GM12878 (cell line): ENCODE data around the gene SETD4. TPM values are rescaled to one million over a fixed set of nuclear protein-coding genes. Genes with fewer than 3 reads are reported as not detected.

Experiments
- ATAC-seq: fragments of 200-7000 bp; cut with Tn5 transposase; 3 replicates; pipeline ENCODE4 v1.9.1; 2020; ENCODE audit warnings: mild to moderate bottlenecking, moderate library complexity
- BruUV-seq: library from RNA; stranded (reverse); fragments of 400-500 nt; replicated peaks from 2 replicates; lab custom pipeline; 2021; lab: Mats Ljungman, UMichigan
- CTCF ChIA-PET: fragments of 300-600 bp; sonication (Branson Sonifier 250); formaldehyde crosslinking; extraction: SDS; loops from one replicate; lab custom pipeline; 2021; ENCODE audit warnings: inconsistent platforms; lab: Yijun Ruan, JAX
- POLR2A ChIA-PET: fragments of 350-600 bp; formaldehyde crosslinking; extraction: SDS; loops from one replicate; lab custom pipeline; 2021; ENCODE audit warnings: inconsistent platforms; lab: Charles Lee
- RAD21 ChIA-PET: fragments of 300-600 bp; sonication (Branson Sonifier 250); formaldehyde crosslinking; loops from one replicate; lab custom pipeline; 2023; ENCODE audit warnings: antibody characterized with exemption; ENCODE audit not compliant: unreplicated experiment; lab: Charles Lee
- SMC1A ChIA-PET: fragments of 300-600 bp; sonication (Branson Sonifier 250); formaldehyde crosslinking; loops from one replicate; lab custom pipeline; 2023; ENCODE audit not compliant: unreplicated experiment, uncharacterized antibody; lab: Charles Lee
- DNase-seq: peaks from one replicate; pipeline ENCODE4 v3.0.0-alpha.2; 2011; ENCODE audit warnings: low read depth, low spot score
- FAIRE-seq: peaks from 3 replicates; lab custom pipeline; 2011; peaks lifted over from hg19 to GRCh38; lab: Jason Lieb, UNC
- H2AFZ ChIP-seq: 2 replicates; pipeline ENCODE4 v1.6.0; 2011; ENCODE audit warnings: low read depth, low read length, control low read depth; ENCODE audit not compliant: control insufficient read depth
- H3K27ac ChIP-seq: 2 replicates; pipeline ENCODE4 v1.5.1; 2011; ENCODE audit warnings: control low read depth; ENCODE audit not compliant: control insufficient read depth, insufficient read depth
- H3K27me3 ChIP-seq, 2 experiments: replicated peaks in 1 of 2; 2 replicates each; pipeline versions ENCODE4 v1.6.0 to v1.6.1; 2011; ENCODE audit warnings: low read length in 1 of 2; ENCODE audit not compliant: control insufficient read depth in 2 of 2, insufficient read depth in 2 of 2
- H3K36me3 ChIP-seq, 2 experiments: 2 replicates each; pipeline ENCODE4 v1.5.1; 2011; ENCODE audit warnings: low read length in 1 of 2; ENCODE audit not compliant: control insufficient read depth in 2 of 2, insufficient read depth in 2 of 2
- H3K4me1 ChIP-seq: 2 replicates; pipeline ENCODE4 v1.6.1; 2011; ENCODE audit warnings: mild to moderate bottlenecking, low read length, moderate library complexity, mixed read lengths; ENCODE audit not compliant: control insufficient read depth, insufficient read depth
- H3K4me2 ChIP-seq: 2 replicates; pipeline ENCODE4 v1.6.0; 2011; ENCODE audit warnings: control low read depth; ENCODE audit not compliant: control insufficient read depth, insufficient read depth
- H3K4me3 ChIP-seq: fragments of 200-600 bp; sonication (generic); 2 replicates; pipeline ENCODE4 v1.5.1; 2016
- H3K79me2 ChIP-seq: 2 replicates; pipeline ENCODE4 v1.6.0; 2011; ENCODE audit warnings: low read length; ENCODE audit not compliant: control insufficient read depth, insufficient read depth
- H3K9ac ChIP-seq: 2 replicates; pipeline ENCODE4 v1.8.0; 2011; ENCODE audit warnings: low read length, control low read depth, mixed read lengths; ENCODE audit not compliant: control insufficient read depth, insufficient read depth
- H3K9me3 ChIP-seq: replicated peaks from 3 replicates; pipeline ENCODE4 v1.5.1; 2011; ENCODE audit warnings: mild to moderate bottlenecking, low read length; ENCODE audit not compliant: control insufficient read depth, insufficient read depth
- H4K20me1 ChIP-seq: 2 replicates; pipeline ENCODE4 v1.6.0; 2011; ENCODE audit not compliant: control insufficient read depth, insufficient read depth
- CREM ChIP-seq: IDR thresholded peaks from 2 replicates; pipeline ENCODE4 v1.6.1; 2014; ENCODE audit warnings: antibody characterized with exemption, low read depth
- CTCF ChIP-seq, 3 experiments: IDR thresholded peaks in 2 of 3; conservative IDR thresholded peaks in 1 of 3; 2 replicates each; pipeline ENCODE4 v1.5.1; 2011; ENCODE audit warnings: low read depth in 3 of 3, low read length in 3 of 3, mild to moderate bottlenecking in 3 of 3, control low read depth in 2 of 3, moderate library complexity in 2 of 3, inconsistent platforms in 1 of 3, mixed read lengths in 1 of 3; ENCODE audit not compliant: control insufficient read depth in 2 of 3, insufficient read depth in 1 of 3; ENCODE audit errors: extremely low read depth in 1 of 3
- DPF2 ChIP-seq: fragments of 450-650 bp; IDR thresholded peaks from 2 replicates; pipeline ENCODE4 v1.6.1; 2017; ENCODE audit warnings: mild to moderate bottlenecking
- FOS ChIP-seq: IDR thresholded peaks from 3 replicates; pipeline ENCODE4 v1.6.1; 2011; ENCODE audit warnings: borderline replicate concordance; ENCODE audit not compliant: insufficient read length; ENCODE audit errors: extremely low read depth
- FOXM1 ChIP-seq: IDR thresholded peaks from 2 replicates; pipeline ENCODE4 v1.6.1; 2012; ENCODE audit warnings: low read depth, mild to moderate bottlenecking, inconsistent platforms, low read length, moderate library complexity
- IRF4 ChIP-seq: IDR thresholded peaks from 2 replicates; pipeline ENCODE4 v1.6.1; 2011; ENCODE audit warnings: low read depth, low read length
- JUNB ChIP-seq: IDR thresholded peaks from 2 replicates; pipeline ENCODE4 v1.6.1; 2016; ENCODE audit warnings: antibody characterized with exemption, mild to moderate bottlenecking
- MEF2B ChIP-seq: fragments of 450-650 bp; IDR thresholded peaks from 2 replicates; pipeline ENCODE4 v1.6.1; 2018; ENCODE audit warnings: mild to moderate bottlenecking, moderate library complexity; ENCODE audit not compliant: partially characterized antibody, poor library complexity, severe bottlenecking
- POLR2AphosphoS5 ChIP-seq: IDR thresholded peaks from 2 replicates; pipeline ENCODE4 v1.6.1; 2011; ENCODE audit warnings: mild to moderate bottlenecking, low read length, inconsistent platforms
- RAD21 ChIP-seq: IDR thresholded peaks from 2 replicates; pipeline ENCODE4 v1.6.1; 2011; ENCODE audit warnings: mild to moderate bottlenecking, low read depth, low read length, moderate library complexity; ENCODE audit not compliant: insufficient read depth
- SUZ12 ChIP-seq: fragments of 200-600 bp; sonication (generic); IDR thresholded peaks from one replicate; pipeline ENCODE4 v1.6.1; 2018; ENCODE audit warnings: antibody characterized with exemption, mild to moderate bottlenecking; ENCODE audit not compliant: unreplicated experiment
- WGBS: methylation state at CpG from one replicate; pipeline ENCODE4 v1.1.6; 2016; ENCODE audit warnings: low lambda C conversion rate; ENCODE audit not compliant: insufficient replicate concordance, insufficient coverage; ENCODE audit errors: missing lambda C conversion rate; 5-methylcytosine and 5-hydroxymethylcytosine counted together
- in situ Hi-C: fragments of 300-500 bp; cut with MboI; formaldehyde crosslinking; loops from 9 replicates; pipeline ENCODE4 v1.14.3; 2018; ENCODE audit warnings: mixed read lengths
- intact Hi-C: fragments of 100-400 bp; cut with micrococcal nuclease; formaldehyde crosslinking; loops from one replicate; pipeline ENCODE4 v1.14.2; 2022; ENCODE audit not compliant: unreplicated experiment
- polyA plus RNA-seq, 11 experiments: library from polyadenylated mRNA; depleted of rRNA in 4 of 11; unstranded in 6 of 11; stranded (reverse) in 5 of 11; fragments of >200 nt; fragmentation: Nextera tagmentation in 4 of 11; fragmentation: Illumina TruSeq in 1 of 11; extraction: Ambion mirVana in 4 of 11; extraction: Trizol in 1 of 11; gene quantifications; 1 replicate in 1 of 11; 2 replicates in 10 of 11; pipeline versions ENCODE4 v1.2.1 to v1.2.3, GENCODE V29; 2011 to 2016; ENCODE audit warnings: inconsistent platforms in 2 of 11, missing spikeins in 2 of 11, low read depth in 1 of 11
- total RNA-seq, 4 experiments: library from RNA; depleted of rRNA in 3 of 4; stranded (reverse); fragments of >200 nt in 3 of 4; fragmentation: Illumina TruSeq in 1 of 4; extraction: Trizol in 1 of 4; gene quantifications; 2 replicates each; pipeline versions ENCODE4 v1.2.1 to v1.2.3, GENCODE V29; 2013 to 2021

Gene SETD4
- total and polyA plus RNA-seq, 10 of the 15 experiments (the other 5 are each of a cell fraction or from before 2014, with no cell fraction given): 10.3 to 37.0 (median 18.6) TPM

GRCh38 chr21:36105327-36105842 lies 45.1 kb upstream of the SETD4 start (continued):
- TF ChIP-seq MEF2B: no peak
- no peak for TF ChIP-seq SUZ12
- no peak for TF ChIP-seq CTCF (IDR thresholded peaks at IDR 0.05 in 2 of 3, conservative IDR thresholded peaks at IDR 0.05 in 1 of 3; ENCODE audit: control insufficient read depth in 2 of 3, extremely low read depth in 1 of 3, insufficient read depth in 1 of 3, low read depth in 3 of 3, low read length in 3 of 3)
- TF ChIP-seq IRF4: no peak
- no peak for TF ChIP-seq FOS

- DNase-seq (no peak), ATAC-seq (peak; percentile 61), FAIRE-seq (no peak)
- ChIA-PET POLR2A (no interaction called here), CTCF (interaction anchor here (0.7 to 2.2 kb wide), 6 partner anchors 8 to 46 kb away, joined by 3 to 11 read pairs (median 5); partner anchors contain the start of gene SETD4), SMC1A (interaction anchor here (0.6 to 1.5 kb wide), 3 partner anchors 11 to 57 kb away, joined by 3 to 6 read pairs (median 3); no protein-coding TSS in a partner anchor), RAD21 (interaction anchor here (1.0 kb wide), 1 partner anchor 44 kb away, joined by 3 read pairs; the partner anchor contains the start of gene SETD4)
- BruUV-seq: no TSS peak
- 47% methylated on average over 25 of the region's 29 CpGs for WGBS
- no peaks in the 10 kb centered on the region for H4K20me1 ChIP-seq
- peaks cover 4% of the 10 kb centered on the region; the same call in 1 of the 2 replicates for H3K4me1 ChIP-seq
- H3K27me3 ChIP-seq: peaks cover 0 to 5% of the 10 kb centered on the region in 2 experiments; a peak in 2 of 4 replicates
- no peak overlapping the region for H3K4me3 ChIP-seq
- H3K79me2 ChIP-seq: no peaks in the 10 kb centered on the region
- H3K27ac ChIP-seq: no peak overlapping the region
- in situ Hi-C loops (no loop called here), intact Hi-C loops (no loop called here)
- TF ChIP-seq POLR2AphosphoS5: no peak
- 0 out of 2 replicates have a peak, but pooled peaks have one; percentile 46 for TF ChIP-seq FOXM1
- peak; percentile 29 to 52 (median 46) for TF ChIP-seq CTCF (IDR thresholded peaks at IDR 0.05 in 2 of 3, conservative IDR thresholded peaks at IDR 0.05 in 1 of 3; ENCODE audit: control insufficient read depth in 2 of 3, extremely low read depth in 1 of 3, insufficient read depth in 1 of 3, low read depth in 3 of 3, low read length in 3 of 3)
- peak; percentile 63 for TF ChIP-seq RAD21
- TF ChIP-seq JUNB: peak; percentile 17; the same call in 1 of the 2 replicates
- 0 out of 2 replicates have a peak, but pooled peaks have one; percentile 18 for TF ChIP-seq CREM
- no peak for TF ChIP-seq DPF2
- no peak overlapping the region for H2AFZ ChIP-seq
- no peak overlapping the region for H3K9ac ChIP-seq
- H3K4me2 ChIP-seq: peak overlapping the region; percentile 9; the same call in 1 of the 2 replicates
- H3K9me3 ChIP-seq: no peaks in the 10 kb centered on the region
- no peaks in the 10 kb centered on the region for H3K36me3 ChIP-seq
Measured at GRCh38 chr21:36104317-36105300, 44.3 kb upstream of the SETD4 start.
